T-helper 2 cell treated with Interferon-gamma antibody and Interleukin-4, amounts not matched to agents 5 μg/mL and 100 μg/mL, for 36 hours (primary cell): ENCODE data around the gene XG.
A peak's percentile ranks its signal among the peaks of the same experiment; 100 is the strongest.
"Not testable (repeated sequence)": the region's sequence is repeated elsewhere in the genome, so short reads cannot be mapped to it uniquely, and the experiment has no call there.

Source experiments
- DNase-seq: peaks from one replicate; pipeline ENCODE4 v3.0.0; 2021; ENCODE audit warnings: low spot score
- H3K27ac Mint-ChIP-seq: one replicate; pipeline ENCODE4 v1.8.0; 2021; ENCODE audit warnings: mild to moderate bottlenecking, mixed read lengths
- H3K27me3 Mint-ChIP-seq: one replicate; pipeline ENCODE4 v1.8.0; 2021; ENCODE audit warnings: low read depth, mixed read lengths
- H3K36me3 Mint-ChIP-seq: one replicate; pipeline ENCODE4 v1.8.0; 2021; ENCODE audit warnings: low read depth, mixed read lengths
- H3K4me1 Mint-ChIP-seq: one replicate; pipeline ENCODE4 v1.8.0; 2021; ENCODE audit warnings: low read depth, mixed read lengths
- H3K4me3 Mint-ChIP-seq: one replicate; pipeline ENCODE4 v1.8.0; 2022; ENCODE audit warnings: mild to moderate bottlenecking, moderate library complexity, mixed read lengths
- H3K9me3 Mint-ChIP-seq: one replicate; pipeline ENCODE4 v1.8.0; 2021; ENCODE audit warnings: mixed read lengths

Gene XG

GRCh38 chrX:2751874-2752300 is at the start of gene XG:
Gene XG, plus strand, starts transcription at chrX:2752040. Its CDS starts 235 bp downstream, at chrX:2752275.
- H3K27ac Mint-ChIP-seq, DNase-seq: not testable (repeated sequence)

DNA sequence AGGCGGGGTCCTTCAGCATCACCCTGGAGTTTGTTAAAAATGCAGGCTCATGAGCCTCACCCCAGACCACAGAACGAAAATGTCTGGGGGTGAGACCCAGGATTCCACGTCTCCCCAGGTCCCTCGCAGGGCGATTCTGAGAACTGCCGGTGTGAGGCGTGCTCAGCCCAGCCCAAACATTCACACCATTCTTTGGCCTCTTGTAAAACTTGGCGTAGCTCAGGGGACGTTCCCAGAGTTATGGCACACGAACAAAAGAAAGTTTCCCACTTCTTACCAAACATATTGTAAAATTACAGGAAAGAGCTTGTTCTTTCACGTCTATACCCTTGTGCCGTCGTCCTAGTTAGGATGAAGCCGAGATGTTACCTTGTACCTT is 47.9 kb upstream of the XG start:
- Mint-ChIP-seq H3K4me3 (peak overlapping the region; percentile 80), H3K4me1 (peaks cover 82% of the 10 kb centered on the region), H3K27ac (peak overlapping the region; percentile 19), H3K27me3 (no peaks in the 10 kb centered on the region), H3K9me3 (peaks cover 7% of the 10 kb centered on the region), H3K36me3 (peaks cover 71% of the 10 kb centered on the region)
- DNase-seq = no peak

More at GRCh38 chrX:2751874-2752300, at the start of gene XG:
- not testable (repeated sequence) for H3K4me3 Mint-ChIP-seq, H3K4me1 Mint-ChIP-seq, H3K9me3 Mint-ChIP-seq, H3K27me3 Mint-ChIP-seq, H3K36me3 Mint-ChIP-seq

DNA sequence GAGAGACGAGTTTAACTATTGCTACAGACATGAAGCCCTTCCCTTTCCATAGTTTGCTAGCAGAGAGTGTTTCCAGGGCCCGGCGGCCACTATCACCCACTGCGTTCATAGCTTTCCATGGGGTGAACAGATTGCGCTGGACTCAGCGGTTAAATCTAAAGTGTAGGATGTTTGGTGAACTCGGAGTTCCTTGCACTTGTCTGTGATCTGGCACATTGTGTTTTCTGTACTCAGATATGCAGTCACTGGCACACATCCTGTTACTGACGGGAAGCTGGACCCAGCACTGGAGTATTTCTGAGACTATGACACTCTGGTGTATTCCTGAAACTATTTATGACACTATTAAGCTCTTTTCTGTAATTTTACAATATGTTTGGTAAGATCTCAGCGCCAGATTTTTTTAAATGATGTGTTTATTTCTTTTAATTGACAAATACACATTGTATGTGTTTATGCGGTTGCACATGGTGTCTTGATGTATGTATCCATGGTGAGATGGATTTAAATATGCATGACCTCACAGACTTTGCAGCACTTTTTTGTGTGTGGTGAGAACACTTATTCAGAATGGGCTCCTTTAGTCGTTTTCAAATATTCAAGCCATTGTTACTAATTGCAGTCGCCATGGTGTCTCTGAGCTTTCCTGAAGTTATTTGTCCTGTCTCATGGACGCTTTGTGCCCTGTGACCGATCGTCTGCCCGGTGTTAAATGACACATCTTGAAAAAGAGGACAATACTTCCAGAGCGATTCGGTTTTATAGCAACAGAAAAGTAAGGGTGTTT is 46.6 kb upstream of the XG start:
- H3K27me3 Mint-ChIP-seq = no peaks in the 10 kb centered on the region
- H3K27ac Mint-ChIP-seq = peak overlapping the region; percentile 64
- peaks cover 5% of the 10 kb centered on the region for H3K9me3 Mint-ChIP-seq
- H3K4me1 Mint-ChIP-seq = peaks cover 85% of the 10 kb centered on the region
- DNase-seq = no peak
- peak overlapping the region; percentile 31 for H3K4me3 Mint-ChIP-seq
- H3K36me3 Mint-ChIP-seq = peaks cover 67% of the 10 kb centered on the region

DNA sequence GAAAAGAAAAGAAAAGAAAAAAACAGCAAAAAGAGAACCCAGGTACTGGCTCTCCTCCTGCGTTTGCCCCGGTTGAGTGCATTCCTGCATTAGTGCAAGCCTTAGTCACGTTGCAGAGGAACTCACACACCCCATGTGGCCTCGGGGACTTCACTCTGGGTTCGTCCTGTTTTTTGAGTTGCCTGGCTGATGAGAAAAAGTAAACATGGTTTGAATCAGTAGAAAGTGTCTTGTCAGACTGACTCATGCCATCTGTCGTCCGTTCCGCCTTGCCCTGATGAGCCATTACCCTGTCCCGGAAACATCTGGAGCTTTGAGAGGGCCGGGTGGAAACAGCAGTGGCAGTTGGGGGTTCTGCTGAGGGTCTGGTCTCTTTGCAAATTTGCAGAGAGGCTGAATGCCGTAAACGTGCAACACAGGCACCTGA is 44.5 kb upstream of the XG start:
- peak; percentile 81 for DNase-seq
- peaks cover 77% of the 10 kb centered on the region for H3K4me1 Mint-ChIP-seq

DNA sequence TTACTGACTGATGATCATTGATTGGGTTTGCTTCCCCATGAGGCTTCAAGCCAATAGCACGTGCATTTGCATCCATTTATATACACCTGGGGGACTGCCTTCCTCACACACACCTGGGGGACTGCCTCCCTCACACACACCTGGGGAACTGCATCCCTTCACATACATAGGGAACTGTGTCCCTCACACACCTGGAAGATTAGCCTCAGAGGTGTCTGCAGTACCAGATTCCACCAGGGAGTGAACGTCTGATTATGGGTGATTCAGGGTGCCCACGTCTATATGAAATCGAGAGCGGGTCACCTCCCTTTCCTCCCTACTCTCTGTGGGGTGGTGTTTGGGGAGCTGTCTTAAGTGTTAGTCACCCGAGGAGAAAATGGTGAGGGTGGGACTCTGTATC is 43.8 kb upstream of the XG start:
- peaks cover 48% of the 10 kb centered on the region for H3K36me3 Mint-ChIP-seq
- peaks cover 70% of the 10 kb centered on the region for H3K4me1 Mint-ChIP-seq
- peak overlapping the region; percentile 83 for H3K27ac Mint-ChIP-seq
- H3K4me3 Mint-ChIP-seq = peak overlapping the region; percentile 18
- no peaks in the 10 kb centered on the region for H3K27me3 Mint-ChIP-seq
- H3K9me3 Mint-ChIP-seq = no peaks in the 10 kb centered on the region
- no peak for DNase-seq

More for the DNA sequence above, 44.5 kb upstream of the XG start:
- H3K27ac Mint-ChIP-seq = peak overlapping the region; percentile 83
- no peaks in the 10 kb centered on the region for H3K9me3 Mint-ChIP-seq
- peaks cover 51% of the 10 kb centered on the region for H3K36me3 Mint-ChIP-seq
- H3K4me3 Mint-ChIP-seq = peak overlapping the region; percentile 66
- H3K27me3 Mint-ChIP-seq = no peaks in the 10 kb centered on the region

DNA sequence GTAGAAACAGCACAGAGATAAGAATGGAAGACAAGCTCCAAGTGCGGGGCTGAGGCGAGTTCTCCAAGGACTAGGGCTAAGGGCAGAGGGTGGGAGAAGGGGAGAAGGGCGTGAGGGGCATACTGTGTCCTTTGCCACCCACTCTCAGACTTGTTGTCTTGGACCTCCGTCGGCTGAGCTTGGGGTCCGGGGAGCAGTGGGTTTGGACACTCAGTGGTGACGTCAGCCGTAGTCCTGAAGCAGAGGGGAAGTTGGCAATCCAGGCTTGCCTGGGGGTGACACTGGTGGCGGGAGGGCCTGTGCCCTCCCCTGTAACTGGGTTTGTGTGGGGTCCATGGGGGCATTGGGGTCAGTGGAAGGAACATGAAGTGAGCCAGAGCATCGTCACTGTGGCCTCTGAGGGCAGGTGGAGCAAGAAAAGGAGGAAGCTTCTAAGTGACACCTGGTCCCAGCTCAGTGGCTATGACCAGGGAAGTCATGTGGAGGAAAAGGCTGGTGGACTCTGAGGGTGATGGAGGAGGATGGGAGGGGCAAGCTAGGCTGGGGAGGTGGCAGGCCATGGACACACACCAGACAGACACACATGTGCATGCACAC is 43.1 kb upstream of the XG start:
- H3K27ac Mint-ChIP-seq = peak overlapping the region; percentile 83
- H3K36me3 Mint-ChIP-seq = peaks cover 45% of the 10 kb centered on the region
- no peak for DNase-seq
- peaks cover 64% of the 10 kb centered on the region for H3K4me1 Mint-ChIP-seq
- H3K4me3 Mint-ChIP-seq = peak overlapping the region; percentile 76
- H3K27me3 Mint-ChIP-seq = no peaks in the 10 kb centered on the region
- no peaks in the 10 kb centered on the region for H3K9me3 Mint-ChIP-seq

DNA sequence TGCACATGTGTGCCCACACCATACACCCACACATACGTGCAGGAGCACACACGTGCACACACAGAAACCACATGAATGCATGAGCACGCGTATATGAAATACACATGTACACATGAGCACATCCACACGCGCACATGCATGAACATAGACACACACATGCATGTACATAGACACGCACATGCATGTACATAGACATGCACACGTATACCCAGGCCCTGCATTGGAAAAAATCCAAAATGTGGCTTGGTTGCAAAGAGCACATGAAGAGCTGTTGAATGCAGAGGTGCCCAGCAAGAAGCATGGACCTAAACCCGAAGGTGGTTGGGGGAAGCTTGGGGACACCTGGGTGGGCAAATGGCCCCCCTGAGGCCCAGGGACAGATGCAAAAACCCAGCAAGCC is 42.3 kb upstream of the XG start:
- Mint-ChIP-seq H3K9me3 (no peaks in the 10 kb centered on the region), H3K4me1 (peaks cover 62% of the 10 kb centered on the region), H3K36me3 (peaks cover 46% of the 10 kb centered on the region), H3K27me3 (no peaks in the 10 kb centered on the region), H3K27ac (peak overlapping the region; percentile 91), H3K4me3 (peak overlapping the region; percentile 76)
- no peak for DNase-seq

DNA sequence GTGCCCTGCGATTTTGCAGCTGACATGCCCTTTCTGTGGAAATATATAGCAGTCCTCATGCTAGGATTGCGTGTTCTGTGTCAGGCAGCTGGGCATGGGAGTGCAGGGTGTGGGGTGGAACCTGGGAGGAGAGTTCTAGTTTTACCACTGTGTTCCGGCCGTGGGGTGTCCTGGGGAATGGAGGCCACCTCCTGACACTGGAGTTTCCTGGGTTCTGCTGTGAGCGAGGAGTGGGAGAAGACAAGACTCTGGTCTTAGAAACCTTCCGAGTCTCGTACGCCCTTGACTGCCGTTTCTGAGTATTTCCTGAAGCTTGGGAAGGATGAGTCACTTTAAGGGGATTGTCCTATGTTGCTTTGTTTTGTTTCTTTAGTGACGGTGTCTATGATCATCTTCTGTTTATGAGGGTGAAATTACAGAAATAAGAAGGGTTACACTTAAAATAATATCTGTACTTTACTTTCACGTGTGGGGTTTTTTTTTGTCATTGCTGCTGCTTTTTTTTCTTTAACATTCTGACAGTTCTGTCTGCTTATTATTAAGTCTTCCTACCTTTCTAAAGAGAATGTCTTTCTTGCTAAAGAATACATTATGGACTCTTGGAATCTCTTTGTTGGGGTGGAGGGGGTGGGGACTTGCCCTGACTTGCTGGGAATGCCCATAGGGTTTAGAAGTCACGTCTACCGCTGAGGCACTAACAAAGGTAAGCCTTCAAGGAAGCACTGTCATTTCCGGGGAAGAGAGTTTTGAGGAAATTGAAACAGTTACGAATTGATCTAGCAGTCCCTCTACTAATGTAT is 41.6 kb upstream of the XG start:
- Mint-ChIP-seq H3K27me3 (no peaks in the 10 kb centered on the region), H3K36me3 (peaks cover 48% of the 10 kb centered on the region), H3K27ac (peak overlapping the region; percentile 91), H3K4me3 (peak overlapping the region; percentile 76), H3K9me3 (no peaks in the 10 kb centered on the region), H3K4me1 (peaks cover 61% of the 10 kb centered on the region)
- peak; percentile 66 for DNase-seq

DNA sequence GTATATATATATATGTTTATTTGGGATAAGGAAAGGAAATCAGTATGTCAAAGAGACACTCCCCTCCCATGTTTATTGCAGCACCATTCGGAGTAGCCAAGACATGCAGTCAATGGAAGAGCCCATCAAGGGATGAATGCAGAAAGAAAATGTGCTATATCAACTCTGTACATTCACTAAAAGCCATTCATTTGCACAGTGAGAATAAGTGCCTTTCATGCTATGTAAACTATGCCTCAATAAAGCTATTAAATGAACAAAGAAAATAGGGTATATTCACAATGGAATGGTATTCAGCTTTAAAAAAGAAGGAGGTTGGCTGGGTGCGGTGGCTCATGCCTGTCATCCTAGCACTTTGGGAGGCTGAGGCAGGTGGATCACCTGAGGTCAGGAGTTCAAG is 40.4 kb upstream of the XG start:
- H3K9me3 Mint-ChIP-seq = no peaks in the 10 kb centered on the region
- peaks cover 65% of the 10 kb centered on the region for H3K4me1 Mint-ChIP-seq
- no peak overlapping the region for H3K4me3 Mint-ChIP-seq
- H3K27ac Mint-ChIP-seq = no peak overlapping the region
- H3K27me3 Mint-ChIP-seq = no peaks in the 10 kb centered on the region
- no peak for DNase-seq
- peaks cover 50% of the 10 kb centered on the region for H3K36me3 Mint-ChIP-seq

DNA sequence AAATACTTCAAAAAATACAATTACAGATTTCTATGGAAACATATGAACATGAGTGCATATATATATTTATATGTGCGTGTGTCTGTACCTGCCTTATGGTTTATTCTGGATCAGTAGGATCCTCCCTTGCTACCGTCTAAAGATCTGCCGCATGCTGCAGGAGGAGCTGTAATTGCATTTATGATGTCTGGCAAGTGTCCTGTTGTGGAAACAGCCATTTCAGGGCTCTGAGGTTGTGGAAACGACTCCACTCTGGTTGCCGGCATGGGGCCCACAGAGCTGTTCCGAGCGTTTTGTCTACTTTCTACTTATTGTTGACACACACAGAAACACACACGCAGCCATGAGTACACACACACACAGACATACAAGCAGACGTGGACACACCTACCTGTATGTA is 39.4 kb upstream of the XG start:
- Mint-ChIP-seq H3K36me3 (peaks cover 55% of the 10 kb centered on the region), H3K27me3 (no peaks in the 10 kb centered on the region), H3K4me3 (no peak overlapping the region), H3K9me3 (no peaks in the 10 kb centered on the region), H3K4me1 (peaks cover 69% of the 10 kb centered on the region), H3K27ac (no peak overlapping the region)
- DNase-seq = no peak

GRCh38 chrX:2712890-2713840 is 38.7 kb upstream of the XG start:
- H3K27ac Mint-ChIP-seq = no peak overlapping the region
- DNase-seq = no peak
- H3K4me1 Mint-ChIP-seq = peaks cover 65% of the 10 kb centered on the region
- no peak overlapping the region for H3K4me3 Mint-ChIP-seq
- no peaks in the 10 kb centered on the region for H3K27me3 Mint-ChIP-seq
- no peaks in the 10 kb centered on the region for H3K9me3 Mint-ChIP-seq
- peaks cover 58% of the 10 kb centered on the region for H3K36me3 Mint-ChIP-seq

DNA sequence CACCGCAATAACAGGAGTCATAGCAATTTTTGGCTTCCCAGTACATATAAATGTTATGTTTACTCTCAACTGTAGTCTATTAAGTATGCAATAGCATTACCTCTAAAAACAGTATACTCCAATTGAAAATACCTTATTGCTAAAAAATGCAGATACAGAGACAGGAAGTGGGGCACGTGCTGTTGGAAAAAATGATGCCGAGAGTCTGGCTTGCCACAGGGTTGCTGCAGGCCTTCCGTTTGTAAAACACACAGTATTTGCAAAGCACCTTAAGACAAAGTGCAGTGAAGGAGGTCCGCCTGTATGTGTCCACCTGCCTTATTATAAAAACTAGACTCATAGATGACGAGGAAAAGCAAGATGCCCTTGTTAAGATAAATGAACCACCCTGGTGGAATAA is 37.3 kb upstream of the XG start:
- Mint-ChIP-seq H3K27ac (peak overlapping the region; percentile 62), H3K9me3 (no peaks in the 10 kb centered on the region), H3K27me3 (no peaks in the 10 kb centered on the region), H3K4me3 (no peak overlapping the region), H3K36me3 (peaks cover 60% of the 10 kb centered on the region), H3K4me1 (peaks cover 51% of the 10 kb centered on the region)
- DNase-seq = peak; percentile 41

GRCh38 chrX:2715066-2715600 is 36.7 kb upstream of the XG start:
- Mint-ChIP-seq H3K27ac (peak overlapping the region; percentile 62), H3K4me1 (peaks cover 46% of the 10 kb centered on the region), H3K27me3 (no peaks in the 10 kb centered on the region)

More at GRCh38 chrX:2715066-2715600, 36.7 kb upstream of the XG start:
- DNase-seq = no peak
- Mint-ChIP-seq H3K4me3 (peak overlapping the region; percentile 3), H3K9me3 (no peaks in the 10 kb centered on the region), H3K36me3 (peaks cover 65% of the 10 kb centered on the region)
